GM12891 (cell line): ENCODE measurements around the gene LAMA2.

Source experiments
- POLR2A ChIP-seq: IDR thresholded peaks from 2 replicates; pipeline ENCODE4 v1.6.1; 2011; ENCODE audit warnings: low read depth, low read length, control low read depth
- POLR2AphosphoS5 ChIP-seq: IDR thresholded peaks from 2 replicates; pipeline ENCODE4 v1.6.1; 2011; ENCODE audit warnings: low read depth, low read length, control low read depth
- POU2F2 ChIP-seq: IDR thresholded peaks from 2 replicates; pipeline ENCODE4 v1.6.1; 2011; ENCODE audit warnings: low read depth, mild to moderate bottlenecking, control low read depth, low read length, moderate library complexity
- SPI1 ChIP-seq: IDR thresholded peaks from 2 replicates; pipeline ENCODE4 v1.6.1; 2011; ENCODE audit warnings: low read depth, low read length, control low read depth
- TAF1 ChIP-seq: IDR thresholded peaks from 2 replicates; pipeline ENCODE4 v1.6.1; 2011; ENCODE audit warnings: low read depth, low read length, control low read depth

DNA sequence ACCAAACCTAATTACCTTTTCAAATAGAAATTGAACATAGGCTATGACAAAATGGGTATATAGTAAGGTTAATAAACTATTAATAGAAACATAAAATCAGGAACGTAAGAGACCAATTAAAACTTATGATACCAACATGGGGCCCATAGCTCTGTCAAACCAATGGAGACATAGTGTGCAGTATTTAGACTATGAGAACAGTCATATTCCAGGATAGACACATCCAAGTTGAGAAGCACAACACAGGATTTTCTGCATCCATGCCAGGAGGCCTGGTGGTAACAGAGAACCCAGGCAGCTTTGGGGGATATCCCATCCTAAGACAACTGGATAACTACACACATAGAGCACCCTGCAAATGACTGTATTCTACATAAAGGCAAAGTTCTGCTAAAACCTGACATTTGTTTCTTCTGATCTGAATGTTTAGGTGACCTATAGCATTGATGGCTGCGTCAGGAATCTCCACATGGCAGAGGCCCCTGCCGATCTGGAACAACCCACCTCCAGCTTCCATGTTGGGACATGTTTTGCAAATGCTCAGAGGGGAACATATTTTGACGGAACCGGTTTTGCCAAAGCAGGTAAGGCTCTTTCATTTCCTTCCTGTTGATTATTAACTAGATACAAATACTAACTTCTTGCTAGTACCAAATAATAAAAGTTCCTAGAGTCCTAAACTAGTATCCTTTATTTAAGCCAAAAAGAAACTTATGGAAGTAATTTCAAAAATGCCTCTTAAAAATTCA lies 624.3 kb downstream of the LAMA2 start:
- TF ChIP-seq POLR2A (no peak), POLR2AphosphoS5 (no peak), TAF1 (no peak), POU2F2 (no peak), SPI1 (no peak)
